Ascending aorta (tissue), 2 donors: ENCODE measurements around the gene LARP1. TPM values are rescaled to one million over a fixed set of nuclear protein-coding genes. Genes with fewer than 3 reads are reported as not detected.

Source experiments
- DNase-seq, 2 donors: peaks; one replicate each; pipeline ENCODE4 v3.0.0-alpha.2; 2019; ENCODE audit warnings: low spot score in 2 of 2
- H3K27ac ChIP-seq, 2 donors: fragments of 200-600 bp; sonication (generic); one replicate each; pipeline ENCODE4 v1.5.1; 2016 to 2017; ENCODE audit warnings: mild to moderate bottlenecking in 1 of 2
- H3K27me3 ChIP-seq: fragments of 200-600 bp; sonication (generic); one replicate; pipeline ENCODE4 v1.5.1; 2017
- H3K36me3 ChIP-seq, 2 donors: fragments of 200-600 bp; sonication (generic); one replicate each; pipeline ENCODE4 v1.5.1; 2016
- H3K4me1 ChIP-seq, 2 donors: fragments of 200-600 bp; sonication (generic); one replicate each; pipeline ENCODE4 v1.5.1; 2016 to 2017; ENCODE audit warnings: mild to moderate bottlenecking in 1 of 2
- H3K4me3 ChIP-seq, 2 donors: fragments of 200-600 bp; sonication (generic); one replicate each; pipeline ENCODE4 v1.5.1; 2016 to 2017; ENCODE audit warnings: mild to moderate bottlenecking in 1 of 2
- H3K9me3 ChIP-seq, 2 donors: fragments of 200-600 bp; sonication (generic); one replicate each; pipeline ENCODE4 v1.5.1; 2016
- CTCF ChIP-seq, 3 experiments: fragments of 200-600 bp in 2 of 3; fragments of 450-650 bp in 1 of 3; sonication (generic) in 2 of 3; IDR thresholded peaks; one replicate each; pipeline ENCODE4 v1.5.1; 2016 to 2019; ENCODE audit warnings: antibody characterized with exemption in 3 of 3, mild to moderate bottlenecking in 1 of 3, moderate library complexity in 1 of 3
- intact Hi-C: fragments of 100-400 bp; cut with DNase I; formaldehyde crosslinking; loops from one replicate; pipeline ENCODE4 v1.15.1; 2023
- total RNA-seq: library from RNA; depleted of rRNA; stranded (reverse); fragments of >200 nt; gene quantifications from one replicate; pipeline ENCODE4 v1.1.0, GENCODE V29; 2016

LARP1 gene
- total RNA-seq, 1 donor from 2014 or later: 105 TPM

- Histone ChIP-seq H3K36me3 (peaks cover 31 to 67% of the 10 kb centered on the region in 2 donors), H3K4me1 (no peaks in the 10 kb centered on the region), H3K27ac (no peak overlapping the region)
These were observed 68.4 kb downstream of the LARP1 start for GRCh38 chr5:154823605-154824004.

GRCh38 chr5:154824070-154824469, 68.9 kb downstream of the LARP1 start:
- Histone ChIP-seq H3K4me1 (no peaks in the 10 kb centered on the region), H3K4me3 (no peak overlapping the region), H3K36me3 (peaks cover 33 to 69% of the 10 kb centered on the region in 2 donors), H3K27ac (no peak overlapping the region), H3K9me3 (no peaks in the 10 kb centered on the region), H3K27me3 (no peaks in the 10 kb centered on the region)
- no peak for DNase-seq
- intact Hi-C loops: no loop called here
- TF ChIP-seq CTCF (IDR thresholded peaks at IDR 0.05): no peak

More at GRCh38 chr5:154823605-154824004, 68.4 kb downstream of the LARP1 start:
- Histone ChIP-seq H3K4me3 (no peak overlapping the region), H3K9me3 (no peaks in the 10 kb centered on the region), H3K27me3 (no peaks in the 10 kb centered on the region)
- TF ChIP-seq CTCF (IDR thresholded peaks at IDR 0.05): no peak
- no peak for DNase-seq
- intact Hi-C loops: no loop called here

- Histone ChIP-seq H3K9me3 (no peaks in the 10 kb centered on the region), H3K27me3 (no peaks in the 10 kb centered on the region), H3K27ac (no peak overlapping the region), H3K4me3 (no peak overlapping the region), H3K4me1 (no peaks in the 10 kb centered on the region), H3K36me3 (peaks cover 19 to 55% of the 10 kb centered on the region in 2 donors)
- intact Hi-C loops: no loop called here
- TF ChIP-seq CTCF (IDR thresholded peaks at IDR 0.05): no peak
- DNase-seq: no peak
These were observed 74.0 kb downstream of the LARP1 start for GRCh38 chr5:154829181-154829588.

- Histone ChIP-seq H3K27me3 (no peaks in the 10 kb centered on the region), H3K4me3 (no peak overlapping the region), H3K4me1 (peaks cover 0 to 3% of the 10 kb centered on the region in 2 donors), H3K36me3 (peaks cover 17 to 50% of the 10 kb centered on the region in 2 donors), H3K27ac (no peak overlapping the region), H3K9me3 (no peaks in the 10 kb centered on the region)
- DNase-seq: no peak
- intact Hi-C loops: no loop called here
- TF ChIP-seq CTCF (IDR thresholded peaks at IDR 0.05): no peak
These were observed 74.5 kb downstream of the LARP1 start for GRCh38 chr5:154829589-154830218.

- Histone ChIP-seq H3K27ac (no peak overlapping the region), H3K27me3 (no peaks in the 10 kb centered on the region), H3K9me3 (no peaks in the 10 kb centered on the region), H3K36me3 (peaks cover 17 to 47% of the 10 kb centered on the region in 2 donors), H3K4me1 (peaks cover 0 to 6% of the 10 kb centered on the region in 2 donors), H3K4me3 (no peak overlapping the region)
- intact Hi-C loops: no loop called here
- no peak for TF ChIP-seq CTCF (IDR thresholded peaks at IDR 0.05)
- DNase-seq: no peak
These were observed 75.0 kb downstream of the LARP1 start for GRCh38 chr5:154830219-154830595.
